Lung (tissue), 12 donors: ENCODE results near the gene ENPP4. TPM values are rescaled to one million over a fixed set of nuclear protein-coding genes. Genes with fewer than 3 reads are reported as not detected.
A peak's percentile ranks its signal among the peaks of the same experiment; 100 is the strongest.

Experiments used
- ATAC-seq: fragments of 200-7000 bp; cut with Tn5 transposase; one replicate; pipeline ENCODE4 v1.9.1; 2020; ENCODE audit warnings: moderate number of reproducible peaks; ENCODE audit not compliant: insufficient read depth, low FRiP score
- DNase-seq, 3 donors: peaks; one replicate each; pipeline ENCODE4 v3.0.0-alpha.2; 2013 to 2017
- H3K27ac ChIP-seq, 2 donors: one replicate each; pipeline ENCODE4 v1.5.1; 2013; ENCODE audit warnings: mild to moderate bottlenecking in 2 of 2, moderate library complexity in 2 of 2, control low read depth in 1 of 2, inconsistent platforms in 1 of 2, low read depth in 1 of 2, low read length in 1 of 2
- H3K27me3 ChIP-seq, 3 donors: one replicate each; pipeline ENCODE4 v1.5.1; 2013; ENCODE audit warnings: low read length in 2 of 3; ENCODE audit not compliant: control insufficient read depth in 3 of 3, insufficient read depth in 3 of 3
- H3K36me3 ChIP-seq, 4 donors: one replicate each; pipeline ENCODE4 v1.5.1; 2013; ENCODE audit warnings: low read length in 4 of 4, mild to moderate bottlenecking in 1 of 4, moderate library complexity in 1 of 4; ENCODE audit not compliant: control insufficient read depth in 4 of 4, insufficient read depth in 4 of 4
- H3K4me1 ChIP-seq, 5 donors: one replicate each; pipeline ENCODE4 v1.5.1; 2013; ENCODE audit warnings: low read length in 5 of 5, mild to moderate bottlenecking in 2 of 5, moderate library complexity in 1 of 5; ENCODE audit not compliant: control insufficient read depth in 5 of 5, insufficient read depth in 5 of 5
- H3K4me3 ChIP-seq: one replicate; pipeline ENCODE4 v1.5.1; 2013; ENCODE audit warnings: mild to moderate bottlenecking, control low read depth, moderate library complexity
- H3K9ac ChIP-seq, 2 donors: one replicate each; pipeline ENCODE4 v1.5.1; 2013; ENCODE audit warnings: low read length in 2 of 2, control low read depth in 1 of 2; ENCODE audit not compliant: insufficient read depth in 1 of 2
- H3K9me3 ChIP-seq, 4 donors: one replicate each; pipeline ENCODE4 v1.5.1; 2013; ENCODE audit warnings: low read length in 3 of 4, mild to moderate bottlenecking in 1 of 4, moderate library complexity in 1 of 4; ENCODE audit not compliant: control insufficient read depth in 4 of 4, insufficient read depth in 3 of 4
- WGBS, 2 donors: extraction: QIAGEN DNeasy Blood & Tissue Kit; methylation state at CpG; one replicate each; pipeline ENCODE4 v1.1.7; 2013; 5-methylcytosine and 5-hydroxymethylcytosine counted together
- polyA plus RNA-seq, 2 donors: library from polyadenylated mRNA; stranded (reverse); fragments of 200-250 nt; gene quantifications; one replicate each; pipeline ENCODE4 v1.2.1, GENCODE V29; 2013
- total RNA-seq, 2 donors: library from RNA; depleted of rRNA in 1 of 2; stranded (reverse); fragments of >200 nt in 1 of 2; gene quantifications; one replicate each; pipeline ENCODE4 v1.2.1, GENCODE V29; 2014 to 2021
- TF ChIP-seq, protein P1 (sequence below): IDR thresholded peaks from 2 replicates; pipeline ENCODE4 v1.5.1; 2012; ENCODE audit warnings: mild to moderate bottlenecking; ENCODE audit errors: control extremely low read depth, extremely low read depth
- donor health status: control.
- donor health status: control.
- donor health status: Bipolar disorder and iron deficiency.
- donor health status: healthy.
- donor health status: DM: yes; HTN: yes; CAD: no.

ENPP4 gene
- total and polyA plus RNA-seq, 4 donors: 6.8 to 30.5 (median 22.8) TPM

DNA sequence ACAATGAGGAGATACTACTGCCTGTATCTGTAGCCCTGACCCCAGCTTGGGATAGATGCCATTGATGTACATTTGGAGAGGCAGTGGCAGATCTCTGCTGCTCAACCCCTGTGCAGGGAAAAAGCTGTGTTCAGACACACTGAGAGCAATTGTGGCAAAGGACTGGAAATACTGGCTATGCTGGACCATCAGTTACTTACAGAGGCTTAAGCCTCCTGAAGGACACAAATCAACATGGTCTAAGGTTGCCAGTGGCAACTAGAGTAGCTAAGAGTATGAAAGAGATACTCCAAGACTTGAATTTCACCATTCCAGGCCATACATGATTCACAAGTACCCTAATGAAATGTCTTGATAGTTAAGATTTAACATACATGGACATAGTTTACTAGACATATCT, 32.4 kb upstream of the ENPP4 start:
- peaks cover 0 to 14% (median 1%) of the 10 kb centered on the region in 4 donors for H3K9me3 ChIP-seq
- TF ChIP-seq, protein P1, sequence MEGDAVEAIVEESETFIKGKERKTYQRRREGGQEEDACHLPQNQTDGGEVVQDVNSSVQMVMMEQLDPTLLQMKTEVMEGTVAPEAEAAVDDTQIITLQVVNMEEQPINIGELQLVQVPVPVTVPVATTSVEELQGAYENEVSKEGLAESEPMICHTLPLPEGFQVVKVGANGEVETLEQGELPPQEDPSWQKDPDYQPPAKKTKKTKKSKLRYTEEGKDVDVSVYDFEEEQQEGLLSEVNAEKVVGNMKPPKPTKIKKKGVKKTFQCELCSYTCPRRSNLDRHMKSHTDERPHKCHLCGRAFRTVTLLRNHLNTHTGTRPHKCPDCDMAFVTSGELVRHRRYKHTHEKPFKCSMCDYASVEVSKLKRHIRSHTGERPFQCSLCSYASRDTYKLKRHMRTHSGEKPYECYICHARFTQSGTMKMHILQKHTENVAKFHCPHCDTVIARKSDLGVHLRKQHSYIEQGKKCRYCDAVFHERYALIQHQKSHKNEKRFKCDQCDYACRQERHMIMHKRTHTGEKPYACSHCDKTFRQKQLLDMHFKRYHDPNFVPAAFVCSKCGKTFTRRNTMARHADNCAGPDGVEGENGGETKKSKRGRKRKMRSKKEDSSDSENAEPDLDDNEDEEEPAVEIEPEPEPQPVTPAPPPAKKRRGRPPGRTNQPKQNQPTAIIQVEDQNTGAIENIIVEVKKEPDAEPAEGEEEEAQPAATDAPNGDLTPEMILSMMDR: no peak
- H3K9ac ChIP-seq: no peak overlapping the region
- no peaks in the 10 kb centered on the region for H3K36me3 ChIP-seq
- H3K27me3 ChIP-seq: no peaks in the 10 kb centered on the region
- H3K4me3 ChIP-seq: no peak overlapping the region
- DNase-seq: peak; percentile 38 to 79 (median 52)
- no peak overlapping the region for H3K27ac ChIP-seq
- ATAC-seq: no peak
- H3K4me1 ChIP-seq: peaks cover 0 to 4% (median 0%) of the 10 kb centered on the region in 5 donors

DNA sequence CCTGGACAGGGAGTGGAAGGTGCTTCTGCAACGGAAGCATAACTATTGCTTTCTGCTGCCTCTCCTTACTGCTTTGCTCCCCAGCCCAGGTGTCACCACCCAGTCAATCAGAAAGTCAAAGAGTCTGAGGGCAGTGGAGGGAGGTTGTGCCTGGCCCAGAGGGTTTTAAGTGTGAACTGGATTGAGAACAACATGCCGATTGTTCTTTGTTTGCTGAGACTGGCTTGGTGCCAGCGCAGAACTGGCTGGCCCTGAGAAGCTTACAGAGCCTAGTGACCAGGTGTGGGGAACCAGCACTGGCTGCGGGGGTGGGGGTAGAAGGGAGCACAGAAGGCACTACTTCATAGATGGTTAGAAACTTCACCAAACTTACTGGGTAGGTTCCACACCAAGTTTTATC, 31.1 kb upstream of the ENPP4 start:
- Histone ChIP-seq H3K36me3 (no peaks in the 10 kb centered on the region), H3K4me3 (no peak overlapping the region), H3K27ac (no peak overlapping the region), H3K4me1 (peaks cover 0 to 4% (median 0%) of the 10 kb centered on the region in 5 donors), H3K9ac (no peak overlapping the region), H3K9me3 (peaks cover 0 to 14% (median 1%) of the 10 kb centered on the region in 4 donors), H3K27me3 (no peaks in the 10 kb centered on the region)
- DNase-seq (peak; percentile 42 to 74 (median 73)), ATAC-seq (no peak)
- TF ChIP-seq, protein P1: no peak
- WGBS, 2 donors: 61 to 82% methylated on average over 4 of the region's 4 CpGs

DNA sequence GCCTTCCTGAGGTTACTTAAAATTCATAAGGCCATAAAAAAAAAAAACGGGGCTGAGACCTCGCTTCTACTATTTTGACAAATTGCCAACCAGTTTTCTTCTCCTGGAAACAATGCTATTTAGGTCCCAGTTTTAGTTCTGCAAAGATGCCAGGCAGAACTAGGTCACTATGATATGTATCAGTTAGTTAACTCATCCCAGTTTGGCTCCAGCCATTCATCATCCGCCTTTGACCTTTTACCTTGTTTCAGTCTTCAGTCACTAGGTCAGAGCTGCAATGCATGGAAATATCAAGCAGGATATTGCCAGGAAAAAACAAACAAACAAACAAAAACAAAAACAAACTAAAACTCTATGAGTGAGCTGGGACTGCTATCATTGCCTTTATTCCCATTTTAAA, 29.8 kb upstream of the ENPP4 start:
- no peak for DNase-seq
- Histone ChIP-seq H3K4me1 (peaks cover 0 to 4% (median 0%) of the 10 kb centered on the region in 5 donors), H3K36me3 (no peaks in the 10 kb centered on the region), H3K4me3 (no peak overlapping the region), H3K27ac (no peak overlapping the region), H3K9me3 (peaks cover 0 to 7% (median 1%) of the 10 kb centered on the region in 4 donors), H3K27me3 (no peaks in the 10 kb centered on the region), H3K9ac (no peak overlapping the region)
- TF ChIP-seq, protein P1: no peak
- WGBS, 2 donors: 79 to 89% methylated on average over 3 of the region's 3 CpGs
- no peak for ATAC-seq

DNA sequence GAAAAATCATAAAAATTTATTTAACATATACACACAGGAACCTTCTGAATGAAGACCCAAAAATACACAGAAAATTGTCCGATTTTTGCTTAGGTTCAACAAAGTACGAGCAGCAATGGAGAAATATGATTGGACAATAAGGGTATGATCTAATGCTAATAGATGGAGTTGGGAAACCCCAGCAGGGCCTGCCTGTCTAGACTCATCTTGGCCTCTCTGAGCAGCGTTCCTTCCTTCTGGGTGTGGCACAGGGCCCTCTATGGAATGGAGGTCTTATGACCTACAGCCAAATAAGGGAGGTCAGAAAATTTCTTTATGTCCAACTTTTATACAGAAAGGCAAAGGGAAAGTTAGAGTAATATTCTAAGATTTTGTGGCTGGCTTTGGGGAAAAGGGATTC, 27.7 kb upstream of the ENPP4 start:
- WGBS, 2 donors: 93 to 94% methylated on average over 3 of the region's 3 CpGs
- no peak overlapping the region for H3K9ac ChIP-seq
- H3K4me1 ChIP-seq: peaks cover 0 to 4% (median 0%) of the 10 kb centered on the region in 5 donors
- DNase-seq (no peak), ATAC-seq (no peak)
- H3K27ac ChIP-seq: no peak overlapping the region
- no peaks in the 10 kb centered on the region for H3K27me3 ChIP-seq
- H3K9me3 ChIP-seq: peaks cover 0 to 3% (median under 1%) of the 10 kb centered on the region in 4 donors
- no peaks in the 10 kb centered on the region for H3K36me3 ChIP-seq
- TF ChIP-seq, protein P1: no peak
- no peak overlapping the region for H3K4me3 ChIP-seq
